Osteoblast (primary cell): ENCODE measurements around the gene LRRTM4. TPM values are rescaled to one million over a fixed set of nuclear protein-coding genes. Genes with fewer than 3 reads are reported as not detected.

Experiments
- DNase-seq: peaks from one replicate; pipeline ENCODE4 v3.0.0; 2011; ENCODE audit warnings: low spot score, mixed read lengths; ENCODE audit not compliant: insufficient read length; ENCODE audit errors: missing footprints
- H2AFZ ChIP-seq: 2 replicates; pipeline ENCODE4 v1.6.0; 2011; ENCODE audit warnings: mild to moderate bottlenecking, low read length
- H3K27ac ChIP-seq: 2 replicates; pipeline ENCODE4 v1.5.1; 2011; ENCODE audit warnings: mild to moderate bottlenecking, low read depth, low read length, moderate library complexity
- H3K27me3 ChIP-seq: 2 replicates; pipeline ENCODE4 v1.6.0; 2012; ENCODE audit warnings: mild to moderate bottlenecking, control low read depth, inconsistent platforms, low read length, moderate library complexity; ENCODE audit not compliant: insufficient read depth
- H3K36me3 ChIP-seq: 2 replicates; pipeline ENCODE4 v1.5.1; 2011; ENCODE audit warnings: mild to moderate bottlenecking, low read length, control low read depth, moderate library complexity; ENCODE audit not compliant: insufficient read depth
- H3K4me1 ChIP-seq: 2 replicates; pipeline ENCODE4 v1.5.1; 2011; ENCODE audit warnings: mild to moderate bottlenecking, low read length, control low read depth, moderate library complexity; ENCODE audit not compliant: insufficient read depth
- H3K4me2 ChIP-seq: 2 replicates; pipeline ENCODE4 v1.6.0; 2011; ENCODE audit warnings: mild to moderate bottlenecking, low read length; ENCODE audit not compliant: insufficient read depth
- H3K4me3 ChIP-seq: fragments of 200-600 bp; sonication (generic); 3 replicates; pipeline ENCODE4 v1.5.1; 2012; ENCODE audit warnings: mild to moderate bottlenecking, low read length, inconsistent platforms; ENCODE audit not compliant: insufficient read depth
- H3K79me2 ChIP-seq: 2 replicates; pipeline ENCODE4 v1.6.0; 2012; ENCODE audit warnings: mild to moderate bottlenecking, low read length, control low read depth, inconsistent platforms; ENCODE audit not compliant: insufficient read depth
- H3K9me3 ChIP-seq: 2 replicates; pipeline ENCODE4 v1.5.1; 2011; ENCODE audit warnings: low read depth, low read length, control low read depth
- H4K20me1 ChIP-seq: 2 replicates; pipeline ENCODE4 v1.6.0; 2012; ENCODE audit warnings: mild to moderate bottlenecking, low read length, control low read depth; ENCODE audit not compliant: insufficient read depth
- total RNA-seq: library from RNA; depleted of rRNA; stranded (reverse); fragments of >200 nt; gene quantifications from 2 replicates; pipeline ENCODE4 v1.2.3, GENCODE V29; 2012
- TF ChIP-seq, protein P1 (sequence below): IDR thresholded peaks from 2 replicates; pipeline ENCODE4 v1.5.1; 2011; ENCODE audit warnings: mild to moderate bottlenecking, low read depth, low read length, moderate library complexity; ENCODE audit errors: extremely low read depth

LRRTM4 gene
- total RNA-seq, 1 donor, result not detected

- H3K27me3 ChIP-seq, result no peaks in the 10 kb centered on the region
- H2AFZ ChIP-seq, result no peak overlapping the region
- no peak for DNase-seq
- H3K36me3 ChIP-seq, result no peaks in the 10 kb centered on the region
- TF ChIP-seq, protein P1, sequence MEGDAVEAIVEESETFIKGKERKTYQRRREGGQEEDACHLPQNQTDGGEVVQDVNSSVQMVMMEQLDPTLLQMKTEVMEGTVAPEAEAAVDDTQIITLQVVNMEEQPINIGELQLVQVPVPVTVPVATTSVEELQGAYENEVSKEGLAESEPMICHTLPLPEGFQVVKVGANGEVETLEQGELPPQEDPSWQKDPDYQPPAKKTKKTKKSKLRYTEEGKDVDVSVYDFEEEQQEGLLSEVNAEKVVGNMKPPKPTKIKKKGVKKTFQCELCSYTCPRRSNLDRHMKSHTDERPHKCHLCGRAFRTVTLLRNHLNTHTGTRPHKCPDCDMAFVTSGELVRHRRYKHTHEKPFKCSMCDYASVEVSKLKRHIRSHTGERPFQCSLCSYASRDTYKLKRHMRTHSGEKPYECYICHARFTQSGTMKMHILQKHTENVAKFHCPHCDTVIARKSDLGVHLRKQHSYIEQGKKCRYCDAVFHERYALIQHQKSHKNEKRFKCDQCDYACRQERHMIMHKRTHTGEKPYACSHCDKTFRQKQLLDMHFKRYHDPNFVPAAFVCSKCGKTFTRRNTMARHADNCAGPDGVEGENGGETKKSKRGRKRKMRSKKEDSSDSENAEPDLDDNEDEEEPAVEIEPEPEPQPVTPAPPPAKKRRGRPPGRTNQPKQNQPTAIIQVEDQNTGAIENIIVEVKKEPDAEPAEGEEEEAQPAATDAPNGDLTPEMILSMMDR, result no peak
- H3K9me3 ChIP-seq, result no peaks in the 10 kb centered on the region
- no peaks in the 10 kb centered on the region for H3K4me1 ChIP-seq
- no peaks in the 10 kb centered on the region for H3K79me2 ChIP-seq
- no peak overlapping the region for H3K27ac ChIP-seq
- no peak overlapping the region for H3K4me2 ChIP-seq
- H4K20me1 ChIP-seq, result no peaks in the 10 kb centered on the region
- no peak overlapping the region for H3K4me3 ChIP-seq
These were observed 494.1 kb downstream of the LRRTM4 start for GRCh38 chr2:77028032-77028600.

GRCh38 chr2:77025714-77026113 is 496.5 kb downstream of the LRRTM4 start:
- no peaks in the 10 kb centered on the region for H3K9me3 ChIP-seq
- H4K20me1 ChIP-seq, result no peaks in the 10 kb centered on the region
- no peaks in the 10 kb centered on the region for H3K4me1 ChIP-seq
- H3K4me3 ChIP-seq, result no peak overlapping the region
- H3K27ac ChIP-seq, result no peak overlapping the region
- no peak overlapping the region for H2AFZ ChIP-seq
- H3K79me2 ChIP-seq, result no peaks in the 10 kb centered on the region
- H3K4me2 ChIP-seq, result no peak overlapping the region
- DNase-seq, result no peak
- H3K36me3 ChIP-seq, result no peaks in the 10 kb centered on the region
- H3K27me3 ChIP-seq, result no peaks in the 10 kb centered on the region
- TF ChIP-seq, protein P1, result no peak

- TF ChIP-seq, protein P1, result no peak
- no peak overlapping the region for H3K4me3 ChIP-seq
- H3K79me2 ChIP-seq, result no peaks in the 10 kb centered on the region
- H3K4me2 ChIP-seq, result no peak overlapping the region
- DNase-seq, result no peak
- no peaks in the 10 kb centered on the region for H3K4me1 ChIP-seq
- no peaks in the 10 kb centered on the region for H4K20me1 ChIP-seq
- H2AFZ ChIP-seq, result no peak overlapping the region
- H3K27me3 ChIP-seq, result no peaks in the 10 kb centered on the region
- H3K27ac ChIP-seq, result no peak overlapping the region
- no peaks in the 10 kb centered on the region for H3K9me3 ChIP-seq
- no peaks in the 10 kb centered on the region for H3K36me3 ChIP-seq
These were observed 501.0 kb downstream of the LRRTM4 start for GRCh38 chr2:77021161-77021560.

- no peaks in the 10 kb centered on the region for H3K4me1 ChIP-seq
- H3K4me2 ChIP-seq, result no peak overlapping the region
- H2AFZ ChIP-seq, result no peak overlapping the region
- H3K27me3 ChIP-seq, result no peaks in the 10 kb centered on the region
- DNase-seq, result no peak
- TF ChIP-seq, protein P1, result no peak
- no peaks in the 10 kb centered on the region for H4K20me1 ChIP-seq
- no peaks in the 10 kb centered on the region for H3K79me2 ChIP-seq
- no peak overlapping the region for H3K27ac ChIP-seq
- H3K36me3 ChIP-seq, result no peaks in the 10 kb centered on the region
- no peak overlapping the region for H3K4me3 ChIP-seq
- H3K9me3 ChIP-seq, result no peaks in the 10 kb centered on the region
These were observed 504.0 kb downstream of the LRRTM4 start for GRCh38 chr2:77018219-77018618.
